Testis (tissue), 3 donors: ENCODE measurements around the gene SDCCAG8. TPM values are rescaled to one million over a fixed set of nuclear protein-coding genes. Genes with fewer than 3 reads are reported as not detected.

Source experiments
- DNase-seq: peaks from one replicate; pipeline ENCODE4 v3.0.0-alpha.2; 2019
- H3K27ac ChIP-seq, 2 donors: fragments of 200-600 bp; sonication (generic); one replicate each; pipeline ENCODE4 v1.5.1; 2019
- H3K27me3 ChIP-seq: fragments of 200-600 bp; sonication (generic); one replicate; pipeline ENCODE4 v1.5.1; 2019
- H3K36me3 ChIP-seq: fragments of 200-600 bp; sonication (generic); one replicate; pipeline ENCODE4 v1.5.1; 2017; ENCODE audit warnings: low read depth; ENCODE audit errors: missing control alignments
- H3K4me1 ChIP-seq: fragments of 200-600 bp; sonication (generic); one replicate; pipeline ENCODE4 v1.5.1; 2019
- H3K4me3 ChIP-seq, 2 donors: fragments of 200-600 bp; sonication (generic); one replicate each; pipeline ENCODE4 v1.5.1; 2017 to 2019
- H3K9me3 ChIP-seq: fragments of 200-600 bp; sonication (generic); one replicate; pipeline ENCODE4 v1.5.1; 2017
- POLR2A ChIP-seq: fragments of 450-650 bp; IDR thresholded peaks from one replicate; pipeline ENCODE4 v1.6.1; 2017; ENCODE audit warnings: antibody characterized with exemption, mild to moderate bottlenecking, moderate library complexity
- WGBS, 2 donors: methylation state at CpG; one replicate each; pipeline ENCODE4 v1.1.5; 2018; 5-methylcytosine and 5-hydroxymethylcytosine counted together
- intact Hi-C: fragments of 100-400 bp; cut with DNase I; formaldehyde crosslinking; loops from one replicate; pipeline ENCODE4 v1.15.1; 2023; ENCODE audit warnings: low total_unique reads
- polyA plus RNA-seq: library from polyadenylated mRNA; stranded (reverse); fragments of 350-450 nt; fragmentation: Illumina TruSeq; extraction: RNeasy Lipid Tissue Mini Kit (QIAGEN cat#74804); gene quantifications from one replicate; pipeline ENCODE4 v1.2.3, GENCODE V29; 2014; ENCODE audit warnings: low read depth, low replicate concordance; ENCODE audit not compliant: insufficient read depth
- total RNA-seq, 2 donors: library from RNA; depleted of rRNA; stranded (reverse); fragments of >200 nt; gene quantifications; one replicate each; pipeline ENCODE4 v1.2.3, GENCODE V29; 2016
- TF ChIP-seq, protein P1 (sequence below), 3 experiments: fragments of 450-650 bp in 2 of 3; fragments of 200-600 bp in 1 of 3; sonication (generic) in 1 of 3; IDR thresholded peaks; one replicate each; pipeline ENCODE4 v1.5.1; 2016 to 2019; ENCODE audit warnings: antibody characterized with exemption in 3 of 3, mild to moderate bottlenecking in 2 of 3, moderate library complexity in 1 of 3

The SDCCAG8 gene
- total and polyA plus RNA-seq, 3 donors from 2014 or later, result 21.9 to 45.4 (median 40.6) TPM

- 75 to 90% methylated on average over 2 of the region's 2 CpGs for WGBS, 2 donors
- intact Hi-C loops, result no loop called here
These were observed 38.5 kb upstream of the SDCCAG8 start for GRCh38 chr1:243217349-243217748.

DNA sequence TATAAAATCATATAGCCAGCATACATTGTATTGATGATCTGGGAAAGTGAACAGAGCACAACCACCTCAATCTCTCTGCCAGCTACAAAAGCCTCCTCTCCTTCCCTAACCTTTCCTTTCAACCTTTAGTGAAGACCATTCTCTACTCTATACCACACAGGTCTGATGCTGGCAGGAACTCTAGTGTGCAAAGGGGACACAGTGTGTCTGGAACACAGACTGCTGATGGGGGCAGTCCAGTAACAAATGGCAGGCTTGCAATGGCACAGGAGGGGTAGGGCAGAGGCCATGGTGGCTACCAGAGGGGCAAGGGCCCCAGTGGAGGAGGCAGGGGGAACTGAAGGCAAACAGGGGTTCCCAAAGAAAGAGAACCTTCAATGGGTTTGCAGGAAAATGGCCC is 37.8 kb upstream of the SDCCAG8 start:
- Histone ChIP-seq H3K27me3 (no peaks in the 10 kb centered on the region), H3K9me3 (no peaks in the 10 kb centered on the region), H3K4me3 (no peak overlapping the region), H3K4me1 (no peaks in the 10 kb centered on the region), H3K36me3 (no peaks in the 10 kb centered on the region), H3K27ac (no peak overlapping the region)
- TF ChIP-seq, protein P1, sequence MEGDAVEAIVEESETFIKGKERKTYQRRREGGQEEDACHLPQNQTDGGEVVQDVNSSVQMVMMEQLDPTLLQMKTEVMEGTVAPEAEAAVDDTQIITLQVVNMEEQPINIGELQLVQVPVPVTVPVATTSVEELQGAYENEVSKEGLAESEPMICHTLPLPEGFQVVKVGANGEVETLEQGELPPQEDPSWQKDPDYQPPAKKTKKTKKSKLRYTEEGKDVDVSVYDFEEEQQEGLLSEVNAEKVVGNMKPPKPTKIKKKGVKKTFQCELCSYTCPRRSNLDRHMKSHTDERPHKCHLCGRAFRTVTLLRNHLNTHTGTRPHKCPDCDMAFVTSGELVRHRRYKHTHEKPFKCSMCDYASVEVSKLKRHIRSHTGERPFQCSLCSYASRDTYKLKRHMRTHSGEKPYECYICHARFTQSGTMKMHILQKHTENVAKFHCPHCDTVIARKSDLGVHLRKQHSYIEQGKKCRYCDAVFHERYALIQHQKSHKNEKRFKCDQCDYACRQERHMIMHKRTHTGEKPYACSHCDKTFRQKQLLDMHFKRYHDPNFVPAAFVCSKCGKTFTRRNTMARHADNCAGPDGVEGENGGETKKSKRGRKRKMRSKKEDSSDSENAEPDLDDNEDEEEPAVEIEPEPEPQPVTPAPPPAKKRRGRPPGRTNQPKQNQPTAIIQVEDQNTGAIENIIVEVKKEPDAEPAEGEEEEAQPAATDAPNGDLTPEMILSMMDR (IDR thresholded peaks at IDR 0.05), result no peak
- TF ChIP-seq POLR2A, result no peak
- intact Hi-C loops, result no loop called here
- DNase-seq, result no peak

More at GRCh38 chr1:243217349-243217748, 38.5 kb upstream of the SDCCAG8 start:
- no peak for DNase-seq
- Histone ChIP-seq H3K27ac (no peak overlapping the region), H3K27me3 (no peaks in the 10 kb centered on the region), H3K36me3 (no peaks in the 10 kb centered on the region), H3K4me3 (no peak overlapping the region), H3K9me3 (no peaks in the 10 kb centered on the region), H3K4me1 (no peaks in the 10 kb centered on the region)
- TF ChIP-seq POLR2A, result no peak
- TF ChIP-seq, protein P1 (IDR thresholded peaks at IDR 0.05), result no peak

GRCh38 chr1:243227622-243228021 is 28.2 kb upstream of the SDCCAG8 start:
- Histone ChIP-seq H3K9me3 (no peaks in the 10 kb centered on the region), H3K4me3 (no peak overlapping the region), H3K27ac (no peak overlapping the region), H3K36me3 (no peaks in the 10 kb centered on the region), H3K27me3 (no peaks in the 10 kb centered on the region), H3K4me1 (no peaks in the 10 kb centered on the region)
- no peak for DNase-seq
- no peak for TF ChIP-seq POLR2A
- TF ChIP-seq, protein P1 (IDR thresholded peaks at IDR 0.05), result no peak
- WGBS, 2 donors, result 88 to 94% methylated on average over 2 of the region's 2 CpGs
- intact Hi-C loops, result no loop called here

DNA sequence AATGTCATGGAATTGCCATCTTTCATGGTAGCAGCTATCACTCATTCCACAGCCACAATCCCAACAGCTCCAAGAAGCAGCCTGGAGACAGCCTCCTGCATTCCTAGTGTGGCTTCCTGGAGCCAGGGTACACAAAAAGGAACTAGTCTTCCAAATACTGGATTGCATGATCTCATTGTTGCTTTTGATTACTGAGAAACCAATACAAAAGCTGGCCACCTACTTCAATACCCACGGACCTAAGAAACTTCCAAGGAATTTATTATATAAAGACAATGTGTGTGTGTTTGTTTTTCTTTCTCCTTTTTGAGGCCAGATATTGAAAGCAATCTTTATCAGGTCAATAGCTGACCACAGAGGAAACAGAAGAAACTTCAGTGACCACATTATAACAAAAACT is 26.3 kb upstream of the SDCCAG8 start:
- intact Hi-C loops, result no loop called here

DNA sequence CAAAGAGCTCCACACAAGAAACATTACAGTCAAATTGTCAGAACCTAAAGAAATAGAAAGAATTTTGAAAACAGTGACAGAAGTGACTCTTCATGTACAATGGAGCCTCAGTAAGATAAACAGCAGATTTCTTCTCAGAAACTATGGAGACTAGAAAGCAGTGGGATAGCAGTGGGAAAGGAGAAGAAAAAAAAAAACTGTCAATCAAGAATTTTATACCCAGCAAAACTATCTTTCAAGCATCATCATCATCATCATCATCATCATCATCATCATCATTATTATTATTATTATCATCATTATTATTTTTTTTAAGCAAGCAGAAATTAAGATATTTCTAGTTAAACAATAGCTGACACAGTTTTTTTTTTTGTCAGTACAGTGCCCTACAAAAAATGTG is 24.9 kb upstream of the SDCCAG8 start:
- H3K36me3 ChIP-seq, result no peaks in the 10 kb centered on the region
- no peaks in the 10 kb centered on the region for H3K9me3 ChIP-seq
- no peak overlapping the region for H3K4me3 ChIP-seq
- intact Hi-C loops, result no loop called here
- no peak overlapping the region for H3K27ac ChIP-seq
- no peak for TF ChIP-seq POLR2A
- TF ChIP-seq, protein P1 (IDR thresholded peaks at IDR 0.05), result no peak
- no peaks in the 10 kb centered on the region for H3K27me3 ChIP-seq
- no peak for DNase-seq
- H3K4me1 ChIP-seq, result peaks cover 4% of the 10 kb centered on the region

More for the DNA sequence above, 26.3 kb upstream of the SDCCAG8 start:
- Histone ChIP-seq H3K36me3 (no peaks in the 10 kb centered on the region), H3K4me1 (no peaks in the 10 kb centered on the region), H3K27me3 (no peaks in the 10 kb centered on the region), H3K9me3 (no peaks in the 10 kb centered on the region), H3K4me3 (no peak overlapping the region), H3K27ac (no peak overlapping the region)
- TF ChIP-seq, protein P1 (IDR thresholded peaks at IDR 0.05), result no peak
- no peak for TF ChIP-seq POLR2A
- whole genome bisulfite sequencing, 2 donors, result 83 to 100% methylated on average over 1 of the region's 1 CpG
- no peak for DNase-seq
